ENCODE results near the gene DLK2. TPM values are rescaled to one million over a fixed set of nuclear protein-coding genes. Genes with fewer than 3 reads are reported as not detected.
A peak's percentile ranks its signal among the peaks of the same experiment; 100 is the strongest.

Gene DLK2
- total and polyA plus RNA-seq, 2 of the 13 experiments (the other 11 are each of a cell fraction or from before 2014, with no cell fraction given) = 1.2 to 3.8 TPM

GRCh38 chr6:43499028-43499815 is 43.9 kb upstream of the DLK2 start (continued):
- no peak for TF ChIP-seq ETS1 (CRISPR knock-in tag; IDR thresholded peaks at IDR 0.05)
- TF ChIP-seq SMAD9 (CRISPR knock-in tag; IDR thresholded peaks at IDR 0.05) = no peak
- no peak for TF ChIP-seq KDM1A (CRISPR knock-in tag; IDR thresholded peaks at IDR 0.05)
- no peak for TF ChIP-seq ZNF20 (CRISPR knock-in tag; IDR thresholded peaks at IDR 0.05)
- no peak for TF ChIP-seq MBNL3 (CRISPR knock-in tag; conservative IDR thresholded peaks at IDR 0.05)
- no peak for TF ChIP-seq CENPT (CRISPR knock-in tag; IDR thresholded peaks at IDR 0.05; ENCODE audit: low read depth)
- no peak for TF ChIP-seq SNAI1 (CRISPR knock-in tag; IDR thresholded peaks at IDR 0.05; ENCODE audit: borderline replicate concordance)
- no peak for TF ChIP-seq NKX3-1 (CRISPR knock-in tag; IDR thresholded peaks at IDR 0.05)
- no peak for TF ChIP-seq RFX1 (IDR thresholded peaks at IDR 0.05)
- 0 out of 2 replicates have a peak, but pooled peaks have one; percentile 50 for TF ChIP-seq ZNF337 (CRISPR knock-in tag; IDR thresholded peaks at IDR 0.05; ENCODE audit: borderline replicate concordance, low read depth)
- no peak for TF ChIP-seq SMYD3 (CRISPR knock-in tag; IDR thresholded peaks at IDR 0.05)
- TF ChIP-seq SP1 (IDR thresholded peaks at IDR 0.05) = no peak
- no peak for TF ChIP-seq SP1 (CRISPR knock-in tag; IDR thresholded peaks at IDR 0.05)
- TF ChIP-seq ZFAT (CRISPR knock-in tag; conservative IDR thresholded peaks at IDR 0.05) = no peak
- no peak for TF ChIP-seq NR2F2 (IDR thresholded peaks at IDR 0.05; ENCODE audit: borderline replicate concordance, low read depth)
- TF ChIP-seq KAT8 (CRISPR knock-in tag; IDR thresholded peaks at IDR 0.05) = no peak; the same call in 1 of the 2 replicates
- TF ChIP-seq NFATC3 (CRISPR knock-in tag; IDR thresholded peaks at IDR 0.05) = no peak
- no peak for TF ChIP-seq ZBTB49 (CRISPR knock-in tag; IDR thresholded peaks at IDR 0.05; ENCODE audit: borderline replicate concordance)
- no peak for TF ChIP-seq ZNF775 (CRISPR knock-in tag; IDR thresholded peaks at IDR 0.05; ENCODE audit: borderline replicate concordance)
- TF ChIP-seq GATAD1 (CRISPR knock-in tag; IDR thresholded peaks at IDR 0.05) = no peak
- peak; percentile 81 for TF ChIP-seq PHF21A (CRISPR knock-in tag; IDR thresholded peaks at IDR 0.05)
- TF ChIP-seq EEA1 (CRISPR knock-in tag; IDR thresholded peaks at IDR 0.05; ENCODE audit: borderline replicate concordance) = 0 out of 2 replicates have a peak, but pooled peaks have one; percentile 12
- TF ChIP-seq AHDC1 (CRISPR knock-in tag; IDR thresholded peaks at IDR 0.05; ENCODE audit: borderline replicate concordance) = no peak
